ENCODE measurements around the gene SNRK.

Gene SNRK

DNA sequence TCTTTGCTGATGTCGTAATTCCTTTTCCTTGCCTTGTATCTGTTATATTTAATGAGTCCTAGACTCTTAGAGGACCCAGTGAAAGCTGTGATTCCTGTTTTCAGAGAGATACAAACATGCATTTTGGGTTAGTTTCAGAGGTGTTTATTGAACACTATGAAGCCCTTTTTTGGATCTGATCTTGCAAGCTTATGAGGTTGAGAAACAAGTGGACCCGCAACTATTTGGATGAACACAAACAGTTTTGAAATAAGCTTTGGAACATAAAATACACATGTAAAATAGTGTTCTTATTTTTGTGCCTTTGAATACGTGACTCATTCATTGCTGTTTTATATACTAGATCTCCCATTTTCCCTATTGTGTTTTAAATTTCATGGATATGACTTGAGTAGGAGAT lies 33.5 kb downstream of the SNRK start:
- Histone ChIP-seq H3K4me1 (ENCODE audit: control insufficient read depth, insufficient read depth, low read length) (peaks cover 15% of the 10 kb centered on the region), H3K36me3 (ENCODE audit: control insufficient read depth, insufficient read depth, low read length) (peaks cover 5% of the 10 kb centered on the region), H3K9ac (ENCODE audit: low read length) (no peak overlapping the region)

GRCh38 chr3:43320288-43320687 lies 33.9 kb downstream of the SNRK start:
- H3K36me3 ChIP-seq (ENCODE audit: control insufficient read depth, insufficient read depth, low read length), result peaks cover 5% of the 10 kb centered on the region
- H3K4me3 ChIP-seq (ENCODE audit: low read length), result no peak overlapping the region
- no peak overlapping the region for H3K9ac ChIP-seq (ENCODE audit: low read length)
- peaks cover 11% of the 10 kb centered on the region for H3K4me1 ChIP-seq (ENCODE audit: control insufficient read depth, insufficient read depth, low read length)
- no peaks in the 10 kb centered on the region for H3K9me3 ChIP-seq (ENCODE audit: control insufficient read depth, low read length)
- H3K27me3 ChIP-seq (ENCODE audit: control insufficient read depth, insufficient read depth, low read length), result no peaks in the 10 kb centered on the region

More for the DNA sequence above, 33.5 kb downstream of the SNRK start:
- Histone ChIP-seq H3K27me3 (ENCODE audit: control insufficient read depth, insufficient read depth, low read length) (no peaks in the 10 kb centered on the region), H3K9me3 (ENCODE audit: control insufficient read depth, low read length) (no peaks in the 10 kb centered on the region), H3K4me3 (ENCODE audit: low read length) (no peak overlapping the region)

GRCh38 chr3:43323541-43323940 lies 37.2 kb downstream of the SNRK start:
- Histone ChIP-seq H3K9ac (ENCODE audit: low read length) (no peak overlapping the region), H3K27me3 (ENCODE audit: control insufficient read depth, insufficient read depth, low read length) (no peaks in the 10 kb centered on the region), H3K9me3 (ENCODE audit: control insufficient read depth, low read length) (no peaks in the 10 kb centered on the region), H3K36me3 (ENCODE audit: control insufficient read depth, insufficient read depth, low read length) (peaks cover 5% of the 10 kb centered on the region), H3K4me3 (ENCODE audit: low read length) (no peak overlapping the region), H3K4me1 (ENCODE audit: control insufficient read depth, insufficient read depth, low read length) (peaks cover 12% of the 10 kb centered on the region)

- no peaks in the 10 kb centered on the region for H3K9me3 ChIP-seq (ENCODE audit: control insufficient read depth, low read length)
- H3K27me3 ChIP-seq (ENCODE audit: control insufficient read depth, insufficient read depth, low read length), result no peaks in the 10 kb centered on the region
- peaks cover 12% of the 10 kb centered on the region for H3K4me1 ChIP-seq (ENCODE audit: control insufficient read depth, insufficient read depth, low read length)
- H3K4me3 ChIP-seq (ENCODE audit: low read length), result no peak overlapping the region
- no peak overlapping the region for H3K9ac ChIP-seq (ENCODE audit: low read length)
- H3K36me3 ChIP-seq (ENCODE audit: control insufficient read depth, insufficient read depth, low read length), result no peaks in the 10 kb centered on the region
Measured at GRCh38 chr3:43326891-43327581, 40.7 kb downstream of the SNRK start.

DNA sequence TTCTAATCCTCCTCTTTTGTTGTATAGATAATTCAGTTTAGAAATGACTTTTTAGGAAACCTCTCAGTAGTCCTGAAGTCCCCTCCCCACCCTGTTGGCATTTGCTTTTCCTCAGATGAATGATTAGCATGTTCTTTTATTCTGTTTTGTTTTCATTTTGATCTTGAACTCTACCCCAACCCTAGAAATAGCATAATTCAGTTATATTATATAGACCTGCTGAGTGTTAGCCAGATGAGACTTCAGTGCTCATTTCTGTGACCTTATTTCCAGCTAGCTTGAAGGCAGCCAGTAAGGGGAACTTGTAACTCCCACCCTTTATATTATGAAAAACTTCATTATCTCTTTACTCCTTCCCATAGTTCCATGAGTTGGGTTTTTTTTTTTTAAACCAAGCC lies 41.2 kb downstream of the SNRK start:
- no peaks in the 10 kb centered on the region for H3K27me3 ChIP-seq (ENCODE audit: control insufficient read depth, insufficient read depth, low read length)
- H3K4me3 ChIP-seq (ENCODE audit: low read length), result no peak overlapping the region
- no peaks in the 10 kb centered on the region for H3K36me3 ChIP-seq (ENCODE audit: control insufficient read depth, insufficient read depth, low read length)
- H3K4me1 ChIP-seq (ENCODE audit: control insufficient read depth, insufficient read depth, low read length), result peaks cover 12% of the 10 kb centered on the region
- no peaks in the 10 kb centered on the region for H3K9me3 ChIP-seq (ENCODE audit: control insufficient read depth, low read length)
- no peak overlapping the region for H3K9ac ChIP-seq (ENCODE audit: low read length)

DNA sequence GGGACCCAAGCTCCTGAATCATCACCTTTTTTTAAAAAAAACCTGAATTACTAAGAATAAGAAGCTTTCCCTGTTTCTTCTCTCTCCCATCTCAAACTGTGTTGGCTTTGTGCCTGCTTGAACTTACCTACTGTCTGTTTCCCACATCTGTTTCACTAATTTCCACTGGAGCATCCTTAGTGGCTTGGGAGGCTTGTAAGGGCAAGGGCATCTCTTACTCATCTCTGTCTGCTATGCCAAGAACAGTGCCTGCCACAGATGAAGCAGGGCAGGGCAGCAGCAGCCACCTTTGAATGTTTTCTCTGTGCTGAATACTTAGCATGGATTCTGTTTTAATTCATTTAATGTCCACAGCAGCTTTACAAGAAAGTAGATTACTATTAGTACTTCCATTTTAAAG lies 42.3 kb downstream of the SNRK start:
- Histone ChIP-seq H3K4me1 (ENCODE audit: control insufficient read depth, insufficient read depth, low read length) (peaks cover 12% of the 10 kb centered on the region), H3K9ac (ENCODE audit: low read length) (no peak overlapping the region), H3K9me3 (ENCODE audit: control insufficient read depth, low read length) (no peaks in the 10 kb centered on the region)

GRCh38 chr3:43330981-43331380 lies 44.6 kb downstream of the SNRK start:
- peaks cover 12% of the 10 kb centered on the region for H3K4me1 ChIP-seq (ENCODE audit: control insufficient read depth, insufficient read depth, low read length)

More for the DNA sequence above, 42.3 kb downstream of the SNRK start:
- Histone ChIP-seq H3K36me3 (ENCODE audit: control insufficient read depth, insufficient read depth, low read length) (no peaks in the 10 kb centered on the region), H3K27me3 (ENCODE audit: control insufficient read depth, insufficient read depth, low read length) (no peaks in the 10 kb centered on the region), H3K4me3 (ENCODE audit: low read length) (no peak overlapping the region)

DNA sequence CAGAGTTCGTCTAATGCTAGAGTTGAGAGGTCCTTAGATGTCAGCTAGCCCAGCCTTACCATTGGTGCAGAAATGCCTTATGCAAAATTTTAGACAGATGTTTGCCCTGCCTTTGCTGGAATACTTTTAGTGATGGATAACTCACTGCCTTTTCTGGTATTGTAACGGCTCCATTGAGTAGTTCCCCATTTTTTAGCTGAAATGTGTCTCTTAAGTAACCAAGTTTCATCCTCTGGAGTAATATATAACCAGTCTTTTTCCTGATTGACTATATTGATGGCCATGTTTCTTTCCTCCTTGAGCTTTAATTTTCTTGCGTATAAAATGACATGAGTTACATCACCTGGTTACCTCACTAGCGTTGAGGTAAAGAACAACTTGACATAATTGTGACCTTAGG lies 45.0 kb downstream of the SNRK start:
- no peak overlapping the region for H3K4me3 ChIP-seq (ENCODE audit: low read length)
- H3K9ac ChIP-seq (ENCODE audit: low read length), result no peak overlapping the region
- no peaks in the 10 kb centered on the region for H3K36me3 ChIP-seq (ENCODE audit: control insufficient read depth, insufficient read depth, low read length)
- H3K4me1 ChIP-seq (ENCODE audit: control insufficient read depth, insufficient read depth, low read length), result peaks cover 8% of the 10 kb centered on the region
- no peaks in the 10 kb centered on the region for H3K27me3 ChIP-seq (ENCODE audit: control insufficient read depth, insufficient read depth, low read length)
- H3K9me3 ChIP-seq (ENCODE audit: control insufficient read depth, low read length), result no peaks in the 10 kb centered on the region

More at GRCh38 chr3:43330981-43331380, 44.6 kb downstream of the SNRK start:
- Histone ChIP-seq H3K36me3 (ENCODE audit: control insufficient read depth, insufficient read depth, low read length) (no peaks in the 10 kb centered on the region), H3K27me3 (ENCODE audit: control insufficient read depth, insufficient read depth, low read length) (no peaks in the 10 kb centered on the region), H3K9ac (ENCODE audit: low read length) (no peak overlapping the region), H3K9me3 (ENCODE audit: control insufficient read depth, low read length) (no peaks in the 10 kb centered on the region), H3K4me3 (ENCODE audit: low read length) (no peak overlapping the region)

DNA sequence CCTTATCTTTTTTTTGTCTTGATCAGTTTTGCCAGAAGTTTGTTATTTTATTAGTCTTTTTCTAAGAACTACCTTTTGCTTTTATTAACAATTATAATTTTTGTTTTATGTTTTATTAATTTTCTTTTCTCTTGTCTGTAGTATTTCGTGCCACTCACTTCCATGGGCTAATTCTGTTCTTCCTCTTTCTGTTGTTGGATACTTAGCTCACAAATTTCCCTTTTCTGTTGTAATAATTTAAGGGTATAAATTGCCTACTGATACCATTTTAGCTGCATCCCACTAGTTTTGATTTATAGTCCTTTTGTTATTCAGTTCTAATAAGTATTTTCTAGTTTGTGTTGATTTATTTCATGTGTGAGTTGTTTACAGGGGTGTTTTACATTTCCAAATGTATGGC lies 48.6 kb downstream of the SNRK start:
- H3K4me1 ChIP-seq (ENCODE audit: control insufficient read depth, insufficient read depth, low read length), result no peaks in the 10 kb centered on the region
- peaks cover 11% of the 10 kb centered on the region for H3K9me3 ChIP-seq (ENCODE audit: control insufficient read depth, low read length)
- H3K9ac ChIP-seq (ENCODE audit: low read length), result no peak overlapping the region
- H3K36me3 ChIP-seq (ENCODE audit: control insufficient read depth, insufficient read depth, low read length), result peaks cover 8% of the 10 kb centered on the region
- no peak overlapping the region for H3K4me3 ChIP-seq (ENCODE audit: low read length)
- H3K27me3 ChIP-seq (ENCODE audit: control insufficient read depth, insufficient read depth, low read length), result no peaks in the 10 kb centered on the region

DNA sequence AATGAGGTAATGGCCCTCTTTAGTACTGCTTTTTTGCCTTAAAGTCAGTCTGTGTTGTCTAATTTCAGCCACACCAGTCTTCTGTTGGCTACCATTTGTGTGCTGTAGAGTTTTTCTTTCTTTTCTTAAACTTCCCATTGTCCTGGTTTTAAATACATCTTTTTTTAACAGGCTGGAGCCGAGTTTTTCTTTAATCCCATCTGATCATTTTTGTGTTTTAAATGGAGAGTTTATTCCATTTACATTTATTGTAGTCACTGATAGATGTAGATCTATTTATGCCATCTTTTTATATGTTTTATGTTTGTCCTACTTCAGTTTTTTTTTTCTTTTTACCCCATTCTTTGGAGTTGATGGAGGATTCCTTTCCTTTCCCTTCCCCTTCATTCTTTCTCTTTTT lies 49.5 kb downstream of the SNRK start:
- Histone ChIP-seq H3K36me3 (ENCODE audit: control insufficient read depth, insufficient read depth, low read length) (peaks cover 8% of the 10 kb centered on the region), H3K27me3 (ENCODE audit: control insufficient read depth, insufficient read depth, low read length) (no peaks in the 10 kb centered on the region), H3K4me3 (ENCODE audit: low read length) (no peak overlapping the region), H3K9me3 (ENCODE audit: control insufficient read depth, low read length) (peaks cover 11% of the 10 kb centered on the region), H3K9ac (ENCODE audit: low read length) (no peak overlapping the region), H3K4me1 (ENCODE audit: control insufficient read depth, insufficient read depth, low read length) (no peaks in the 10 kb centered on the region)

GRCh38 chr3:43338295-43338694 lies 52.0 kb downstream of the SNRK start:
- peaks cover 11% of the 10 kb centered on the region for H3K9me3 ChIP-seq (ENCODE audit: control insufficient read depth, low read length)
- no peaks in the 10 kb centered on the region for H3K4me1 ChIP-seq (ENCODE audit: control insufficient read depth, insufficient read depth, low read length)
- no peaks in the 10 kb centered on the region for H3K27me3 ChIP-seq (ENCODE audit: control insufficient read depth, insufficient read depth, low read length)
- H3K4me3 ChIP-seq (ENCODE audit: low read length), result no peak overlapping the region
- H3K9ac ChIP-seq (ENCODE audit: low read length), result no peak overlapping the region
- H3K36me3 ChIP-seq (ENCODE audit: control insufficient read depth, insufficient read depth, low read length), result peaks cover 8% of the 10 kb centered on the region

GRCh38 chr3:43340403-43340802 lies 54.1 kb downstream of the SNRK start:
- H3K4me1 ChIP-seq (ENCODE audit: control insufficient read depth, insufficient read depth, low read length), result no peaks in the 10 kb centered on the region
- no peak overlapping the region for H3K4me3 ChIP-seq (ENCODE audit: low read length)
- no peaks in the 10 kb centered on the region for H3K27me3 ChIP-seq (ENCODE audit: control insufficient read depth, insufficient read depth, low read length)
- H3K36me3 ChIP-seq (ENCODE audit: control insufficient read depth, insufficient read depth, low read length), result peaks cover 8% of the 10 kb centered on the region
- no peak overlapping the region for H3K9ac ChIP-seq (ENCODE audit: low read length)
- peaks cover 11% of the 10 kb centered on the region for H3K9me3 ChIP-seq (ENCODE audit: control insufficient read depth, low read length)

GRCh38 chr3:43341788-43342187 lies 55.4 kb downstream of the SNRK start:
- Histone ChIP-seq H3K4me3 (ENCODE audit: low read length) (no peak overlapping the region), H3K4me1 (ENCODE audit: control insufficient read depth, insufficient read depth, low read length) (no peaks in the 10 kb centered on the region), H3K27me3 (ENCODE audit: control insufficient read depth, insufficient read depth, low read length) (no peaks in the 10 kb centered on the region), H3K9ac (ENCODE audit: low read length) (no peak overlapping the region), H3K9me3 (ENCODE audit: control insufficient read depth, low read length) (peaks cover 11% of the 10 kb centered on the region), H3K36me3 (ENCODE audit: control insufficient read depth, insufficient read depth, low read length) (peaks cover 8% of the 10 kb centered on the region)
